ENCODE results near the gene TMEM272.

GRCh38 chr13:51778392-51778791, 66.6 kb downstream of the TMEM272 start:
- TF ChIP-seq BACH2 (CRISPR knock-in tag; IDR thresholded peaks at IDR 0.05; ENCODE audit: borderline replicate concordance) (no peak), CSDC2 (CRISPR knock-in tag; IDR thresholded peaks at IDR 0.05) (no peak), PATZ1 (CRISPR knock-in tag; IDR thresholded peaks at IDR 0.05; ENCODE audit: borderline replicate concordance) (no peak), ZC3H10 (CRISPR knock-in tag; IDR thresholded peaks at IDR 0.05) (no peak), ARNTL (CRISPR knock-in tag; IDR thresholded peaks at IDR 0.05; ENCODE audit: borderline replicate concordance, low read depth) (no peak), TSHZ2 (CRISPR knock-in tag; IDR thresholded peaks at IDR 0.05) (no peak), TCF4 (CRISPR knock-in tag; IDR thresholded peaks at IDR 0.05; ENCODE audit: borderline replicate concordance) (no peak), CREB5 (CRISPR knock-in tag; IDR thresholded peaks at IDR 0.05; ENCODE audit: low read depth) (no peak)
